T follicular helper cell (primary cell): ENCODE measurements around the gene SARM1.
"Not testable (repeated sequence)": the region's sequence is repeated elsewhere in the genome, so short reads cannot be mapped to it uniquely, and the experiment has no call there.

Experiments used
- DNase-seq: peaks from one replicate; pipeline ENCODE4 v3.0.0-alpha.2; 2020; ENCODE audit warnings: low read depth

The SARM1 gene

DNA sequence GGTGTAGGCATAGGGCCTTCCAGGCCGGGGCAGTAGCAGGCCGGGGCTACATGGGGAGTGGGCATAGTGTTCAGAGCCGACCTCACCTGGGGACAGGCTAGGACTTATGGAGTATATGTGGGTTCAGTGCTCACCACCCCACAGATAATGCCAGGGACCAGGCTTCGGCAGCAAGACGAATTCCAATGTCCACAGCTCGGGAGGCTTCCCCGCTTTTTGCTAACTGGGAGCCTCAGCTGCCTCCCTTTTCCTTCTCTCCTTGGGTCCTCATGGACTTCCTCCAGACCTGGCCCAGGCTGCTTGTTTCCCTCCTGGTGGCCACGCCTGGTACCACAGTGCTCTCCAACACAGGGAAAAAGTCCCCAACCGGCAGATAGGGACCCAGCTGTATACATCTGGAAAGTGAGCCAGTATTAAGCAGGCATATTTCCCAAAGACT, 54.6 kb downstream of the SARM1 start:
- DNase-seq, result no peak

DNA sequence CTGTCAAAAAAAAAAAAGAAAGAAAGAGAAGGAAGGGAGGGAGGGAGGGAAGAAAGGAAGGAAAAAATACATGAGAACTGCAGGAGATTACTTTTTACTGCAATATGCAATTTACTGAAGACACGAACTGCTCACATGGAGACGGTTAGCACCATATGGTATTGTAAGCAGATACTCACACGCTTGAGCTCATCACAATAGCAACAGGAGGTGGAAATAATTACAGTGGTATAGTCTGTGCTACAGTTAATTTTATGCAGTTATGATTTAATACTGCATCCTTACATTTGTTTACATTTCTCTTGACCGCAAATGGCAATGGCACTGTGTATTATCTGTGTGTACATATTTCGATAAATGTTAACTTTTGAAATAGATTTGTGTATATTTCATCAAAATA, 55.9 kb downstream of the SARM1 start:
- no peak for DNase-seq

DNA sequence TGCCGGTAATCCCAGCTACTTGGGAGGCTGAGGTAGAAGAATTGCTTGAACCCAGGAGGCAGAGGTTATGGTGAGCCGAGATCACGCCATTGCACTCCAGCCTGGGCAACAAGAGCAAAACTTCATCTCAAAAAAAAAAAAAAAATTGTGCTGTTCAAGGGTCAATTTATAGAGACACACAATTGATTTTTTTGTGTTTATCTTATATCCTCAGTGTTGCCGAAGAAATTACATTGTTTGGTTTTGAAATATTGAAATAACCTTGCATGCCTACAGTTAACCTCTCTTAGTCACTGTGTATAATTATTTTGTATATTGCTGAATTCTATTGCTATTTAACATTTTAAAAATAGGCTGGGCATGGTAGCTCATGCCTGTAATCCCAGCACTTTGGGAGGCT, 56.5 kb downstream of the SARM1 start:
- not testable (repeated sequence) for DNase-seq

DNA sequence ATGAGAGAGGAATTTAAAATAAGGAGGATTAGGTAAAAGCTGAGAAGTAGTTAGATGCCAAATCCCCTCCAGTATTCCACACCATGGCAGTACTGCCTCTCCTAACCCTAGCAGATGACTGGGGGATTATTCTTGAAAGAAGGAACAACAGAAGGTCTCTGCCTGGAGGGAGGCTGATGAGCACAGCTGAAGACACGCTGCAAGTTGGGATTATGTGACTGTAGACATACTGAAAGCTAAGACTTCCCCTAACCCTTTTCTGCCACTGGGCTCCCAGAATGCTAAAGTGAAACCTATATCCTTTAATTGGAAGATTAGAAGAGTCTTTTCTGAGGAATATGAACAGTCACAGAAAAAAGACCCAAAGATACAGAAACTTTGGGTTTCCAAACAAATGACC, 62.2 kb downstream of the SARM1 start:
- DNase-seq, result no peak

DNA sequence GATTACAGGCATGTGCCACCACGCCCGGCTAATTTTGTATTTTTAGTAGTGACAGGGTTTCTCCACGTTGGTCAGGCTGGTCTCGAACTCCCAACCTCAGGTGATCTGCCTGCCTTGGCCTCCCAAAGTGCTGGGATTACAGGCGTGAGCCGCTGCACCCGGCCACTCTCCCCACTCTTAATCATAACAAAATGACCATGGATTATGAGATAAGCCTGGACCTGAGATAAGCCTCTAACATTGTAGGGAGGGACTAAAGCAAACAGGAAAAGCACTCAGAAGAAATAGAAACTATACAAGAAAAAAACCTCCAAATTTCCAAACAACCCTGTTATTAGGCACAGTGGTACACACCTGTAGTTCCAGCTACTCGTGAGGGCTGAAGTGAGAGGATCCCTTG, 62.8 kb downstream of the SARM1 start:
- DNase-seq, result not testable (repeated sequence)

DNA sequence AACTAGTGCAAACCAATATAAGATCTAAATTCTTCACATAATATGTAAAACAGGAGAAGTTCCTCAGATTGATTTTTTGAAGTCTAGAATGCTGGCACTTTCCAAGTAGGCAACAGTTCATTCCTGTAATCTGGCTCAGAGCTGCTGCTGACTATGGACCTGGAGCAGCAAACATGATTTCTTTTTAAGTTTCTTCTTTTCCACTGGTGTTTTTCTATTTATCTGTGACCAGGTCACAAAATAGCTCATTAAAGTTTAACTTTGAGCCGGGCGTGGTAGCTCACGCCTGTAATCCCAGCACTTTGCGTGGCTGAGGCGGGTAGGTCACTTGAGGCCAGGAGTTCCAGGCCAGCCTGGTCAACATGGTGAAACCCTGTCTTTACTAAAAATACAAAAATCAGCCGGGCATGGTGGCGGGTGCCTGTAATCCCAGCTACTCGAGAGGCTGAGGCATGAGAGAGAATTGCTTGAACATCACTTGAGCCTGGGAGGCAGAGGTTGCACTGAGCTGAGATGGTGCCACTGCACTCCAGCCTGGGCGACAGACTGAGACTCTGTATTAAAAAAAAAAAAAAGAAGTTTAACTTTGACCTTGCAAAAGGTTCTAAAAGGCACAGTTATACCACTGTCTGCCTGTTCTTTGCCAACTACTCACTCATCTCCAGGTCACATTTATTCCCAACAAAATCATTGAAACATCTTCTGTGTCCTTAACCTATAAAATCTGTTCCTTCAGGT, 72.6 kb downstream of the SARM1 start:
- DNase-seq, result no peak

DNA sequence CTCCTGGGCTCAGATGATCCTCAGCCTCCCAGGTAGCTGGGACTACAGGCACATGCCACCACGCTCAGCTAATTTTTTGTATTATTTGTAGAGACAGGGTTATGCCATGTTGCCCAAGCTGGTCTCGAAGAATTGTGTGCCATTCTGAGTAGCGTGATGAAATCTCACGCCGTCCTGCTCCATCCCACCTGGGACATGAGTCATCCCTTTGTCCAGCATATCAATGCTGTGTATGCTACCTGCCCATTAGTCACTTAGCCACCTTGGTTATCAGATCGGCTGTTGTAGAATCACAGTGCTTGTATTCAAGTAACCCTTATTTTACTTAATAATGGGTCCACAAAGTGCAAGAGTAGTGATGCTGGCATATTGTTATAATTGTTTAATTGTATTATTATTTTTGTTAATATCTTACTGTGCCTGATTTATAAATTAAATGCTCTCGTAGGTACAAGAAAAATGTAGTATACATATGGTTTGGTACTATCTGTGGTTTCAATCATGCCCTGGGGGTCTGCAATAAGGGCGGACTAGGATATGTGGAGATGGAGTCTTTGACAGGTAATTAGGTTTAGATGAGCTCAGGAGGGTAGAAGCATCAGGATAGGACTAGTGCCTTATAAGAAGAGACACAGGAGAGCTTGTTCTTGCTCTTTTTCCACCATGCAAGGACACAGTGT, 75.4 kb downstream of the SARM1 start:
- no peak for DNase-seq

DNA sequence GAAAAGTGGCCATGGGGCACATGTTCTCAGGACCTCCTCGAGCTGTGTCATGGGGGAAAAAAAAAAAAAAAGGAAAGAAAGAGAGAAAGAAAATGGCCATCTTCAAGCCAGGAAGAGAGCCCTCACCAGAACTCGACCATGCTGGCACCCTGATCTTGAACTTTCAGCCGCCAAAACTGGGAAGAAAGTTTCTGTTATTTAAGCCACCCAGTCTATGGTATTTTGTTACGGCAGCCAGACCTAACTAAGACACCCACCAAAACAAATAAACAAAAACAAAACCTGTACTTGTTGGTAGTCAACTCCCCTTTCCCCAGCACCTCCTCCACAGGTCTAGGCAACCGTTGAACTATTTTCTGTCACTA, 75.9 kb downstream of the SARM1 start:
- DNase-seq, result no peak

DNA sequence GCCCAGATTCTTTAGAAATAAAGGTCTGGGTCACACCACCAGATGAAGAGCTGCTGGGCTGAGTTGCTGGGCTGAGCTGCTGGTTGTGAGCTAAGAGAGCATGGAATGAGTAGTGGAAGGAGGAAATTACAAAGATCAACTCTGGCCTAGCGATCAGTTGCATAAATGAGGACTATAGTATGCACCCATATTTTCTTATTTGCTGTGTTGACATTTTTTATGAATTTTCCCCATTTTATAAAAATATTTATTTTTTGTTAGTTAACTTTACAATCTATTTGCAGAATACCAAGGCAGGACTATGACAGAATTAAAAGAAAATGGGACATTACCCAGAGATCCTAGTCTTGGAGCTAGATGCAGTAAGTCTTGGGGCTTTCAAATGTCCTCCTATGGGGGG, 78.4 kb downstream of the SARM1 start:
- no peak for DNase-seq
